HFF-Myc (cell line): ENCODE measurements around the gene SNHG17.
A peak's percentile ranks its signal among the peaks of the same experiment; 100 is the strongest.
"Not testable (repeated sequence)": the region's sequence is repeated elsewhere in the genome, so short reads cannot be mapped to it uniquely, and the experiment has no call there.

Experiments
- DNase-seq: peaks from one replicate; pipeline ENCODE4 v3.0.0-alpha.2; 2011; ENCODE audit warnings: low read depth; ENCODE audit errors: extremely low read depth
- H3K4me3 ChIP-seq: replicated peaks from 2 replicates; pipeline ENCODE4 v1.5.1; 2011; ENCODE audit warnings: low read depth, mild to moderate bottlenecking, control low read depth, low read length
- CTCF ChIP-seq: IDR thresholded peaks from 2 replicates; pipeline ENCODE4 v1.5.1; 2012; ENCODE audit warnings: mild to moderate bottlenecking, low read depth, low read length, control low read depth; ENCODE audit errors: missing control alignments

The SNHG17 gene

DNA sequence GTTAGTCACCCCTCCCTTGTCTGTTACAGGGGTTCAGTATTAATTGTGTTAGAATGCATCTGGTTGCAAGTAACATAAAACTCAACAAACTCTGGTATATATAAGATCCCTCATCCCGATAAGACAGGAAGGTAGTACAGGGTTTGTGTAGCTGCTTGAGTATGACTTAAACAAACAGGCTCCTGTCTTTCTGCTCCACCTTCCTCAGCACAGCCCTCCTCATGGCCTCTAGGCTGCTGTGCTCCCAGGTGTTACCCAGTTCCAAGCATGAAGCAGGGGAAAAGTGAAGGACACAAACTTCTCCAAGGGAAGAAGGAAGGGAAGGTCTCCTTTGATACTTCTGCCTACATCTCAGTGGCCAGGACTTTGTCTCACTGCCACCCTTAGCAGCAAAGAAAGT, 36.1 kb upstream of the SNHG17 start:
- no peak for TF ChIP-seq CTCF
- DNase-seq = no peak

GRCh38 chr20:38466983-38467382, 31.9 kb upstream of the SNHG17 start:
- H3K4me3 ChIP-seq = no peak overlapping the region
- no peak for TF ChIP-seq CTCF

More for the DNA sequence above, 36.1 kb upstream of the SNHG17 start:
- H3K4me3 ChIP-seq = no peak overlapping the region

DNA sequence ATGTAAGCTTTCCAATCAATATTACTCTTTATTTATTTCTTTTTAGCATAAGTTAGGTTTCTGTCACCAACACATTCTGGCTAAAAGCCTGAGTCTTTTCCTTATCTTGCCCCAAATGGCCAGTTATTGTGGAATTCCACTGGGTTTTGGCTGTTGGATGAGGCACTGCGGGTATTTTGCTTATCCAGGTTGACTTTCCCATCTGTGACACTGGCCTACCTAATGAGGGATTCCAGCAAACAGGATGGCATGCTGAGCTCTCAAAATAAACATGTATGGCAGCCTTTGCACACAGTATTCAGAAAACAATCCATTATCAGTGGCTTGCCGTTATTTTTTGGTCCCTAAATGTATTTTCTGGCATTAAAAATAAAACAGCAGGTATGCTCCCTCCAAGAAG, 31.0 kb upstream of the SNHG17 start:
- no peak for TF ChIP-seq CTCF
- no peak overlapping the region for H3K4me3 ChIP-seq
- no peak for DNase-seq

More at GRCh38 chr20:38466983-38467382, 31.9 kb upstream of the SNHG17 start:
- DNase-seq = no peak

GRCh38 chr20:38461569-38461968, 26.4 kb upstream of the SNHG17 start:
- H3K4me3 ChIP-seq = not testable (repeated sequence)

DNA sequence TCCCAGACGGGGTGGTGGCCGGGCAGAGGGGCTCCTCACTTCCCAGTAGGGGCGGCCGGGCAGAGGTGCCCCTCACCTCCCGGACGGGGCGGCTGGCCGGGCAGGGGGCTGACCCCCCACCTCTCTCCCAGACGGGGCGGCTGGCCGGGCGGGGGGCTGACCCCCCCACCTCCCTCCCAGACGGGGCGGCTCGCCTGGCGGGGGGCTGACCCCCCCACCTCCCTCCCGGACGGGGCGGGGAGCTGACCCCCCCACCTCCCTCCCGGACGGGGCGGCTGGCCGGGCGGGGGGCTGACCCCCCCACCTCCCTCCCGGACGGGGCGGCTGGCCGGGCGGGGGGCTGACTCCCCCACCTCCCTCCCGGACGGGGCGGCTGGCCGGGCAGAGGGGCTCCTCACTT, 26.0 kb upstream of the SNHG17 start:
- not testable (repeated sequence) for DNase-seq, H3K4me3 ChIP-seq

More at GRCh38 chr20:38461569-38461968, 26.4 kb upstream of the SNHG17 start:
- not testable (repeated sequence) for DNase-seq

DNA sequence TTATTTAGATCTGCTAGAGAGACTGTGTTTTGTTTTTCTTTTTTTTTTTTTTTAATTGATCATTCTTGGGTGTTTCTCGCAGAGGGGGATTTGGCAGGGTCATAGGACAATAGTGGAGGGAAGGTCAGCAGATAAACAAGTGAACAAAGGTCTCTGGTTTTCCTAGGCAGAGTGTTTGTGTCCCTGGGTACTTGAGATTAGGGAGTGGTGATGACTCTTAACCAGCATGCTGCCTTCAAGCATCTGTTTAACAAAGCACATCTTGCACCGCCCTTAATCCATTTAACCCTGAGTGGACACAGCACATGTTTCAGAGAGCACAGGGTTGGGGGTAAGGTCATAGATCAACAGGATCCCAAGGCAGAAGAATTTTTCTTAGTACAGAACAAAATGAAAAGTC, 25.5 kb upstream of the SNHG17 start:
- DNase-seq, H3K4me3 ChIP-seq: not testable (repeated sequence)

DNA sequence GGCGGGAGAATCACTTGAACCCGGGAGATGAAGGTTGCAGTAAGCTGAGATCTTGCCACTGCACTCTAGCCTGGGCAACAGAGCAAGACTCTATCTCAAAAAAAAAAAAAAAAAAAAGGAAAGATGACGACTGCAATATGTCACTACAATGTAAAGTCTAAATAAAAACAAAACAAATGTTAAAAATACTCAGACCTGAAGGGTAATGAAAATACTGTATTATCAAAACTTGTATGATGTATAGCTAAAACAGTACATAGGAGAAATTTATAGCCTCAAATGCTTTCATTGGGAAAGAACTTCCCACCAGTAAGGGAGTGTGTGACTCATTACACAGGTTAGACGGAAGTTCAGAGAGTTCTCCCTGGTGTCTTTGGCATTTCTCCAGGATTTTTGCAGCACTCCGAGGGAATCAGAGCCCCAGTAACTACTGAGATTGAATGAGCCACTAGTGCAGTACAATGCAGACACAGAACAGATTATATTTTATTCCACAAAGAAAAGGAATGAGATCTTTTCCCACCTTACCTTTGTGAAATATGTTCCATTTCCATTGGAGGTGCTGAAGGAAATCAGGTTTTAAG, 25.0 kb upstream of the SNHG17 start:
- no peak for TF ChIP-seq CTCF
- H3K4me3 ChIP-seq = no peak overlapping the region
- peak; percentile 82 for DNase-seq

DNA sequence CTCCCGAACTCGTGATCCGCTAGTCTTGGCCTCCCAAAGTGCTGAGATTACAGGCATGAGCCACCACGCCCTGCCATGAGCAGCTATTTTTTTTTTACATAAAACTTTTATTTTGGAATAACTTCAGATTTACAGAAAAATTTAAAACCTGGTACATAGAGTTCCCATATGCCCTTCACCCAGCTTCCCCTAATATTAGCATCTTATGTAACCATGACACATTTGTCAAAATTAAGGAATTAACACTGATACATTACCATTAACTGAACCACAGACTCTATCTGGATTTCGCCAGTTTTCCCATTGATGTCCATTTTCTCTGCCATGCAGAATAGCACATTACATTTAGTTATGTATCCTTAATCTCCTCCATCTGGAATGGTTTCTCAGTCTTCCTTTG, 23.2 kb upstream of the SNHG17 start:
- no peak for DNase-seq
- H3K4me3 ChIP-seq = no peak overlapping the region
- no peak for TF ChIP-seq CTCF
